GM18909 (cell line): ENCODE measurements around the gene MCRS1.

Source experiments
- ATAC-seq: cut with Tn5 transposase; IDR thresholded peaks from one replicate; pipeline ENCODE4 v1.9.1; 2021; ENCODE audit warnings: mild to moderate bottlenecking; ENCODE audit not compliant: unreplicated experiment, poor library complexity

Gene MCRS1

GRCh38 chr12:49557187-49557916, 10.6 kb downstream of the MCRS1 start:
- no peak for ATAC-seq

GRCh38 chr12:49556391-49557186, 11.4 kb downstream of the MCRS1 start:
- no peak for ATAC-seq

- ATAC-seq: no peak
Observed at GRCh38 chr12:49555631-49556390, 12.1 kb downstream of the MCRS1 start.

GRCh38 chr12:49554266-49554665, 13.7 kb downstream of the MCRS1 start:
- ATAC-seq: no peak

GRCh38 chr12:49553512-49554088, 14.3 kb downstream of the MCRS1 start:
- ATAC-seq: no peak

GRCh38 chr12:49552899-49553298, 15.0 kb downstream of the MCRS1 start:
- ATAC-seq: no peak

- ATAC-seq: no peak
Observed at GRCh38 chr12:49552425-49552824, 15.5 kb downstream of the MCRS1 start.

GRCh38 chr12:49552014-49552413, 15.9 kb downstream of the MCRS1 start:
- no peak for ATAC-seq

GRCh38 chr12:49550693-49551252, 17.2 kb downstream of the MCRS1 start:
- no peak for ATAC-seq

GRCh38 chr12:49549735-49550692, 17.9 kb downstream of the MCRS1 start:
- no peak for ATAC-seq

- no peak for ATAC-seq
Observed at GRCh38 chr12:49548822-49549648, 18.9 kb downstream of the MCRS1 start.

- no peak for ATAC-seq
Observed at GRCh38 chr12:49548481-49548821, 19.5 kb downstream of the MCRS1 start.

GRCh38 chr12:49547090-49547690, 20.8 kb downstream of the MCRS1 start:
- ATAC-seq: no peak

- no peak for ATAC-seq
Observed at GRCh38 chr12:49546481-49546880, 21.5 kb downstream of the MCRS1 start.

GRCh38 chr12:49545815-49546214, 22.1 kb downstream of the MCRS1 start:
- no peak for ATAC-seq

GRCh38 chr12:49543914-49544815, 23.8 kb downstream of the MCRS1 start:
- ATAC-seq: no peak
